ENCODE results near the gene TPBGL.

Gene TPBGL

GRCh38 chr11:75285776-75286360 lies 45.3 kb downstream of the TPBGL start:
- in situ Hi-C loops (cut with MboI; ENCODE audit: low sequenced_read_pairs), result loop anchor here (25.0 kb wide), 1 partner anchor 251 kb away; the partner anchor contains the start of gene GDPD5

GRCh38 chr11:75286826-75287465 lies 46.4 kb downstream of the TPBGL start:
- in situ Hi-C loops (cut with MboI; ENCODE audit: low sequenced_read_pairs), result loop anchor here (25.0 kb wide), 1 partner anchor 250 kb away; the partner anchor contains the start of gene GDPD5

GRCh38 chr11:75287579-75287978 lies 47.0 kb downstream of the TPBGL start:
- in situ Hi-C loops (cut with MboI; ENCODE audit: low sequenced_read_pairs), result loop anchor here (25.0 kb wide), 1 partner anchor 250 kb away; the partner anchor contains the start of gene GDPD5

DNA sequence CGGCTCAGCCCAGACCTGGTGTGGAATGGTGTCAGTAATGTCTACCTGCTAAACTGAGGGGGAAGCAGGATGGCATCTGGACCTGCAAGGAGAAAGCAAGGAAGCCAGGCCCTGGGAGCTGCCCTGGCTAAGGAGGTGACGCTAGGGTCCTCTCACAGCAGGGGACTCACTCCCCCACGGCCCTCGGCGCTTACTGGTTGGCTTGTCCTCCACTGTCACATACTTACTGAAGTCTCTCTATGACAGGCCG lies 48.9 kb downstream of the TPBGL start:
- in situ Hi-C loops (cut with MboI; ENCODE audit: low sequenced_read_pairs), result loop anchor here (25.0 kb wide), 1 partner anchor 248 kb away; the partner anchor contains the start of gene GDPD5

DNA sequence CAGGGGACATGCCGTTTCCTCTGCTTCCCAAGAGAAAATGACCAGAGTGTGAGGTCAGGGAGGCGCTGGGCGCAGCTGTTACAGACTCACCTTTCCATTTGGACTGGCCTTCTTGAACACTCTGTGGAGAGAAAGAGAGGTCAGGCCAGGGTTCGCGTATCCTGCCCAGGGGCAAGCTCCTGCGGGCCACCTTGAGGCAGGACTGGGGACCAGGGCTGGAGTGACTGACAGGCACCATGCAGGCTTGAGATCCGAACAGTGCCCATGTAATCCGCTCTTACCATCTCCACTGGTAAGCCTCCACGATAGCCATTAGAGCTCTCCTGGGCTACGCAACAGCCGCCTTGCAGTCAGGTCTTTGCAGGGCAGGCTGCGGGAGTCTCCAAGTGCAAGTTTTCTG lies 49.3 kb downstream of the TPBGL start:
- in situ Hi-C loops (cut with MboI; ENCODE audit: low sequenced_read_pairs), result loop anchor here (25.0 kb wide), 1 partner anchor 247 kb away; the partner anchor contains the start of gene GDPD5

DNA sequence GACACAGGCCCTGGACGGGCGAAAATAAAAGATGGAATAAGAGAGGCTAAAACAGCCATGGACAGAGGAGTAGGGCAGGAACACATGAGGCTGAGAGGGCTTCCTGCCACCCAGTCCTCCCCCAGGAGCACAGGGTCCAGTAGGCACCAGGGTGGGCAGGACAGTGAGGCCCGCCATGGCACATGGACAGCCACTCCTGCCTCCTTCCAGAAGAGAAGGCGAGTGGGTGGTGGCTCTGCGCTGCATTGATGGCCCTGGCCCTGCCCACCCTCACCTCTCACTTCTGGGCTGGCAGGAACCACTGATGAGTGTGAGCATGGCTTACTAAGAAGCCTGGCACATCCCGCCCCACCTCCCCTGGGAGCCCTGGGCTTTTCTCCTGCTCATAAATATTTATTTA lies 51.2 kb downstream of the TPBGL start:
- in situ Hi-C loops (cut with MboI; ENCODE audit: low sequenced_read_pairs), result loop anchor here (25.0 kb wide), 1 partner anchor 246 kb away; the partner anchor contains the start of gene GDPD5

DNA sequence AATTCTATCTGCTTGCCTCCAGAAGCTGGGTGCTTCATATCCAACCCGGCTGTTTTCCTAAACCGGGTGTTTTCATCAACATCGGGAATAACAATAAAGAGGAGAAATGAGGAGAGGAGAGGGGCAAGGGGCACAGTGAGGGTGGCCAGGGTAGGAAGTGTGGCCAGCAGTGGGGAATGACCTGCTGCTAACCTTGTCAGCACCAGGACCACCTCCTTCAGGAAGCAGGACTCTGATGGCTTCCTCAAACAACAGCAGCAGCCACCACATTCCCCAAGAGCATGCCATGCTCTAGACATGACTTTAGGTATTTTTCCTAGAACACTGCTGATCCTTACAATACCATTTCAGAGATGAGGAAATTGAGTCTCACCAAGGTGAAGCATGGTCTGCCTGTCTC lies 52.4 kb downstream of the TPBGL start:
- in situ Hi-C loops (cut with MboI; ENCODE audit: low sequenced_read_pairs), result loop anchor here (25.0 kb wide), 1 partner anchor 244 kb away; the partner anchor contains the start of gene GDPD5
